Measurements from ENCODE around the gene UBE2Z.
"Not testable (repeated sequence)": the region's sequence is repeated elsewhere in the genome, so short reads cannot be mapped to it uniquely, and the experiment has no call there.

The UBE2Z gene

GRCh38 chr17:48905987-48906515 lies 2.2 kb upstream of the UBE2Z start:
- no peak for DNase-seq

- DNase-seq: no peak
These were observed 527 bp upstream of the UBE2Z start for GRCh38 chr17:48907713-48908046.

- DNase-seq: peak; percentile 51
These were observed 717 bp downstream of the UBE2Z start for GRCh38 chr17:48908853-48909394.

- DNase-seq: no peak
These were observed 1.6 kb downstream of the UBE2Z start for GRCh38 chr17:48909783-48910182.

- no peak for DNase-seq
These were observed 2.2 kb downstream of the UBE2Z start for GRCh38 chr17:48910370-48910769.

- no peak for DNase-seq
These were observed 4.3 kb downstream of the UBE2Z start for GRCh38 chr17:48912476-48912875.

GRCh38 chr17:48915459-48916282 lies 7.5 kb downstream of the UBE2Z start:
- no peak for DNase-seq

GRCh38 chr17:48925251-48925990 lies 17.2 kb downstream of the UBE2Z start:
- no peak for DNase-seq

- DNase-seq: no peak
These were observed 17.8 kb downstream of the UBE2Z start for GRCh38 chr17:48925991-48926342.

- DNase-seq: no peak
These were observed 20.0 kb downstream of the UBE2Z start for GRCh38 chr17:48927978-48928745.

GRCh38 chr17:48928876-48929811 lies 20.9 kb downstream of the UBE2Z start:
- no peak for DNase-seq

- DNase-seq: no peak
These were observed 21.6 kb downstream of the UBE2Z start for GRCh38 chr17:48929812-48930165.

GRCh38 chr17:48930435-48930873 lies 22.2 kb downstream of the UBE2Z start:
- no peak for DNase-seq

GRCh38 chr17:48933035-48933434 lies 24.8 kb downstream of the UBE2Z start:
- DNase-seq: no peak

GRCh38 chr17:48944515-48945260 lies 36.5 kb downstream of the UBE2Z start, which contains the start of gene SNF8:
SNF8 (minus strand) TSS chr17:48944842; CDS start chr17:48944734, 108 bp downstream.
- peak; percentile 63 for DNase-seq

GRCh38 chr17:48945261-48945651 lies 37.0 kb downstream of the UBE2Z start:
- DNase-seq: not testable (repeated sequence)

- no peak for DNase-seq
These were observed 43.4 kb downstream of the UBE2Z start for GRCh38 chr17:48951572-48951971.

GRCh38 chr17:48952904-48953303 lies 44.7 kb downstream of the UBE2Z start:
- DNase-seq: no peak

- no peak for DNase-seq
These were observed 46.1 kb downstream of the UBE2Z start for GRCh38 chr17:48954300-48954755.

- DNase-seq: no peak
These were observed 52.8 kb downstream of the UBE2Z start for GRCh38 chr17:48960834-48961515.
